ENCODE measurements around the gene DVL2. TPM values are rescaled to one million over a fixed set of nuclear protein-coding genes. Genes with fewer than 3 reads are reported as not detected.

DVL2 gene
- total RNA-seq, 1 donor from 2014 or later: 46.4 TPM

GRCh38 chr17:7281074-7281952, 47.0 kb upstream of the DVL2 start, which contains the start of gene SLC2A4:
SLC2A4 (plus strand) TSS chr17:7281718; CDS start chr17:7281935, 217 bp downstream.
- intact Hi-C loops (cut with DNase I): no loop called here
- Histone ChIP-seq H3K36me3 (no peaks in the 10 kb centered on the region), H3K4me1 (peaks cover 27% of the 10 kb centered on the region), H3K9me3 (no peaks in the 10 kb centered on the region), H3K27ac (peak within 1 kb of the TSS; percentile 70), H3K27me3 (ENCODE audit: low read depth) (peaks cover 12% of the 10 kb centered on the region), H3K4me3 (peak within 1 kb of the TSS; percentile 52)
- no peak for TF ChIP-seq CTCF (IDR thresholded peaks at IDR 0.05)
- DNase-seq: peak; percentile 95
- peak; percentile 95 to 97 for ATAC-seq

- peak; percentile 86 for DNase-seq
- H3K36me3 ChIP-seq: no peaks in the 10 kb centered on the region
- H3K27me3 ChIP-seq (ENCODE audit: low read depth): peaks cover 12% of the 10 kb centered on the region
- H3K27ac ChIP-seq: peak overlapping the region; percentile 70
- peak overlapping the region; percentile 52 for H3K4me3 ChIP-seq
- ATAC-seq: peak; percentile 88 to 93
- peak; percentile 96 for TF ChIP-seq CTCF (IDR thresholded peaks at IDR 0.05)
- intact Hi-C loops (cut with DNase I): no loop called here
- peaks cover 27% of the 10 kb centered on the region for H3K4me1 ChIP-seq
- H3K9me3 ChIP-seq: no peaks in the 10 kb centered on the region
These were observed 46.3 kb upstream of the DVL2 start for GRCh38 chr17:7280519-7281073.

- Histone ChIP-seq H3K9me3 (no peaks in the 10 kb centered on the region), H3K4me1 (peaks cover 27% of the 10 kb centered on the region), H3K27ac (no peak overlapping the region), H3K4me3 (no peak overlapping the region), H3K36me3 (no peaks in the 10 kb centered on the region), H3K27me3 (ENCODE audit: low read depth) (peaks cover 12% of the 10 kb centered on the region)
- no peak for TF ChIP-seq CTCF (IDR thresholded peaks at IDR 0.05)
- DNase-seq: no peak
- no peak for ATAC-seq
- intact Hi-C loops (cut with DNase I): no loop called here
These were observed 45.1 kb upstream of the DVL2 start for GRCh38 chr17:7279448-7279847.

- DNase-seq (no peak), ATAC-seq (no peak)
- Histone ChIP-seq H3K9me3 (no peaks in the 10 kb centered on the region), H3K27ac (no peak overlapping the region), H3K4me3 (no peak overlapping the region), H3K36me3 (no peaks in the 10 kb centered on the region), H3K4me1 (peaks cover 22% of the 10 kb centered on the region), H3K27me3 (ENCODE audit: low read depth) (peaks cover 13% of the 10 kb centered on the region)
- intact Hi-C loops (cut with DNase I): no loop called here
- TF ChIP-seq CTCF (IDR thresholded peaks at IDR 0.05): no peak
These were observed 32.5 kb upstream of the DVL2 start for GRCh38 chr17:7266784-7267183.

- intact Hi-C loops (cut with DNase I): no loop called here
- peak overlapping the region; percentile 67 for H3K4me3 ChIP-seq
- no peaks in the 10 kb centered on the region for H3K9me3 ChIP-seq
- no peak for ATAC-seq
- no peak for DNase-seq
- peaks cover 21% of the 10 kb centered on the region for H3K27me3 ChIP-seq (ENCODE audit: low read depth)
- TF ChIP-seq CTCF (IDR thresholded peaks at IDR 0.05): no peak
- H3K36me3 ChIP-seq: peaks cover 5% of the 10 kb centered on the region
- H3K27ac ChIP-seq: peak overlapping the region; percentile 88
- peaks cover 48% of the 10 kb centered on the region for H3K4me1 ChIP-seq
These were observed 29.4 kb upstream of the DVL2 start for GRCh38 chr17:7263801-7264078.
